SK-N-SH (cell line): ENCODE measurements around the gene PCDH17.

Experiments
- EZH2phosphoT487 ChIP-seq: fragments of 200-600 bp; sonication (generic); IDR thresholded peaks from 2 replicates; pipeline ENCODE4 v1.6.1; 2017; ENCODE audit warnings: low read depth, mixed run types, mild to moderate bottlenecking, antibody characterized with exemption, moderate library complexity, borderline replicate concordance
- POLR2AphosphoS5 ChIP-seq: IDR thresholded peaks from 2 replicates; pipeline ENCODE4 v1.6.1; 2012; ENCODE audit warnings: low read depth, low read length
- SMC3 ChIP-seq: IDR thresholded peaks from 2 replicates; pipeline ENCODE4 v1.6.1; 2012; ENCODE audit warnings: low read depth, low read length, improper control_type of control experiment
- TF ChIP-seq, protein P1 (sequence below): fragments of 200-600 bp; sonication (generic); IDR thresholded peaks from 2 replicates; pipeline ENCODE4 v1.6.1; 2017; ENCODE audit warnings: antibody characterized with exemption, mild to moderate bottlenecking, moderate library complexity

DNA sequence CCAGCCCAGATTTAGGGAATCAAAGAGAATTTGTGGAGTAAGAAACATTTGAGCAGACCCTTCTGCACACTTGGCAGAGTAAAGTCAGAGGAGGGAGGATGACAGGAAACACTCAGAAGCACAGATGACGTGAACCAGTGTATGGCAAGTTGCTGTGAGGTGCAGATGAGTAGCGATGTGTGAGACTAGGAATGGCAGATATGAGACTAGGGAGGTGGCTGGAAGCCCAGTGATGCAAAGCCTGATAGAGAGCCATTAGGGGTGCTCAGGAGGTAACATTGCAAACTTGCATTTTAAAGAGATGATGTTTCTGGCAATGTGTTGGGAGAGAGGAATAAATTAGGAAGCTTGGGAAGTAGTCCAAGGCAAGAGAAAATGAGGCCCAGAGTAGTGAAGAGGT, 44.0 kb downstream of the PCDH17 start:
- no peak for TF ChIP-seq POLR2AphosphoS5
- TF ChIP-seq SMC3 = no peak
- TF ChIP-seq, protein P1, sequence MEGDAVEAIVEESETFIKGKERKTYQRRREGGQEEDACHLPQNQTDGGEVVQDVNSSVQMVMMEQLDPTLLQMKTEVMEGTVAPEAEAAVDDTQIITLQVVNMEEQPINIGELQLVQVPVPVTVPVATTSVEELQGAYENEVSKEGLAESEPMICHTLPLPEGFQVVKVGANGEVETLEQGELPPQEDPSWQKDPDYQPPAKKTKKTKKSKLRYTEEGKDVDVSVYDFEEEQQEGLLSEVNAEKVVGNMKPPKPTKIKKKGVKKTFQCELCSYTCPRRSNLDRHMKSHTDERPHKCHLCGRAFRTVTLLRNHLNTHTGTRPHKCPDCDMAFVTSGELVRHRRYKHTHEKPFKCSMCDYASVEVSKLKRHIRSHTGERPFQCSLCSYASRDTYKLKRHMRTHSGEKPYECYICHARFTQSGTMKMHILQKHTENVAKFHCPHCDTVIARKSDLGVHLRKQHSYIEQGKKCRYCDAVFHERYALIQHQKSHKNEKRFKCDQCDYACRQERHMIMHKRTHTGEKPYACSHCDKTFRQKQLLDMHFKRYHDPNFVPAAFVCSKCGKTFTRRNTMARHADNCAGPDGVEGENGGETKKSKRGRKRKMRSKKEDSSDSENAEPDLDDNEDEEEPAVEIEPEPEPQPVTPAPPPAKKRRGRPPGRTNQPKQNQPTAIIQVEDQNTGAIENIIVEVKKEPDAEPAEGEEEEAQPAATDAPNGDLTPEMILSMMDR = no peak
- no peak for TF ChIP-seq EZH2phosphoT487
